Calu3 (cell line): ENCODE measurements around the gene FEV. TPM values are rescaled to one million over a fixed set of nuclear protein-coding genes. Genes with fewer than 3 reads are reported as not detected.

Source experiments
- BruUV-seq: library from RNA; stranded (reverse); fragments of 400-500 nt; replicated peaks from 2 replicates; lab custom pipeline; 2021; lab: Mats Ljungman, UMichigan
- CTCF ChIA-PET: fragments of 300-600 bp; sonication (Branson Sonifier 250); formaldehyde crosslinking; loops from one replicate; lab custom pipeline; 2022; ENCODE audit warnings: antibody characterized with exemption; lab: Charles Lee
- DNase-seq: peaks from one replicate; pipeline ENCODE4 v3.0.0; 2022
- H3K27ac Mint-ChIP-seq: one replicate; pipeline ENCODE4 v1.8.0; 2022; ENCODE audit warnings: mixed read lengths; ENCODE audit not compliant: unreplicated experiment
- H3K27me3 Mint-ChIP-seq: one replicate; pipeline ENCODE4 v1.8.0; 2022; ENCODE audit warnings: mixed read lengths; ENCODE audit not compliant: unreplicated experiment
- H3K36me3 Mint-ChIP-seq: one replicate; pipeline ENCODE4 v1.8.0; 2022; ENCODE audit warnings: mild to moderate bottlenecking, moderate library complexity, mixed read lengths; ENCODE audit not compliant: insufficient read depth, unreplicated experiment
- H3K4me1 Mint-ChIP-seq: one replicate; pipeline ENCODE4 v1.8.0; 2022; ENCODE audit warnings: mild to moderate bottlenecking, low read depth, mixed read lengths; ENCODE audit not compliant: unreplicated experiment
- H3K4me3 Mint-ChIP-seq: one replicate; pipeline ENCODE4 v1.8.0; 2022; ENCODE audit warnings: mild to moderate bottlenecking, low read depth, moderate library complexity, mixed read lengths; ENCODE audit not compliant: unreplicated experiment
- H3K9me3 Mint-ChIP-seq: one replicate; pipeline ENCODE4 v1.8.0; 2022; ENCODE audit warnings: low read depth, mixed read lengths; ENCODE audit not compliant: unreplicated experiment
- intact Hi-C: fragments of 100-400 bp; cut with micrococcal nuclease; formaldehyde crosslinking; loops from one replicate; pipeline ENCODE4 v1.10.0; 2022; ENCODE audit not compliant: unreplicated experiment
- total RNA-seq: library from RNA; stranded (reverse); gene quantifications from 2 replicates; pipeline ENCODE4 v1.2.3, GENCODE V29; 2022
- TF ChIP-seq, protein P1 (sequence below): fragments of 200-600 bp; IDR thresholded peaks from one replicate; pipeline ENCODE4 v1.8.0; 2022; ENCODE audit warnings: antibody characterized with exemption; ENCODE audit not compliant: unreplicated experiment

FEV gene
- total RNA-seq, 1 experiment from 2014 or later: not detected

DNA sequence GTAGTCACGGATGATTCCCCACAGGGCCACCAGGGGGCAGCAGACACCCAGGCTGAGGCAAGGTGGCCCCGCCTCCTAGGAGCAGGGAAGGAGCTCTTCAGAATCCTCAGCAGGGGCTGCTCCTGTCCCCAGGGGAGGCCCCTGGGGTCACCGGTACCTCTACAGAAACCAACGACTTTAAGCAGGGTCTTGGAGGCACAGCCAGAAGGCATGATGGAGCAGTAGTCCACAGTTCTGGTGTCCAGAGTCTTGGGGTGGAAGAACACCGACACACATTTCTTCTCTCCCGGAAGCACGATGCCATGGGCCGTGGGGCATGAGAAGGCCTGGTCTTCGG is 44.8 kb upstream of the FEV start:
- H3K27me3 Mint-ChIP-seq: no peaks in the 10 kb centered on the region
- CTCF ChIA-PET: interaction anchor here (0.6 to 3.2 kb wide), 23 partner anchors 8 to 153 kb away, joined by 3 to 71 read pairs (median 4); partner anchors contain the start of gene CFAP65
- no peak overlapping the region for H3K4me3 Mint-ChIP-seq
- H3K27ac Mint-ChIP-seq: no peak overlapping the region
- TF ChIP-seq, protein P1, sequence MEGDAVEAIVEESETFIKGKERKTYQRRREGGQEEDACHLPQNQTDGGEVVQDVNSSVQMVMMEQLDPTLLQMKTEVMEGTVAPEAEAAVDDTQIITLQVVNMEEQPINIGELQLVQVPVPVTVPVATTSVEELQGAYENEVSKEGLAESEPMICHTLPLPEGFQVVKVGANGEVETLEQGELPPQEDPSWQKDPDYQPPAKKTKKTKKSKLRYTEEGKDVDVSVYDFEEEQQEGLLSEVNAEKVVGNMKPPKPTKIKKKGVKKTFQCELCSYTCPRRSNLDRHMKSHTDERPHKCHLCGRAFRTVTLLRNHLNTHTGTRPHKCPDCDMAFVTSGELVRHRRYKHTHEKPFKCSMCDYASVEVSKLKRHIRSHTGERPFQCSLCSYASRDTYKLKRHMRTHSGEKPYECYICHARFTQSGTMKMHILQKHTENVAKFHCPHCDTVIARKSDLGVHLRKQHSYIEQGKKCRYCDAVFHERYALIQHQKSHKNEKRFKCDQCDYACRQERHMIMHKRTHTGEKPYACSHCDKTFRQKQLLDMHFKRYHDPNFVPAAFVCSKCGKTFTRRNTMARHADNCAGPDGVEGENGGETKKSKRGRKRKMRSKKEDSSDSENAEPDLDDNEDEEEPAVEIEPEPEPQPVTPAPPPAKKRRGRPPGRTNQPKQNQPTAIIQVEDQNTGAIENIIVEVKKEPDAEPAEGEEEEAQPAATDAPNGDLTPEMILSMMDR: peak; percentile 96
- DNase-seq: peak; percentile 92
- intact Hi-C loops: loop anchor here (1.0 kb wide), 3 partner anchors 29 to 126 kb away; no protein-coding TSS in a partner anchor
- no TSS peak for BruUV-seq
- no peaks in the 10 kb centered on the region for H3K4me1 Mint-ChIP-seq
- H3K36me3 Mint-ChIP-seq: no peaks in the 10 kb centered on the region
- H3K9me3 Mint-ChIP-seq: no peaks in the 10 kb centered on the region

DNA sequence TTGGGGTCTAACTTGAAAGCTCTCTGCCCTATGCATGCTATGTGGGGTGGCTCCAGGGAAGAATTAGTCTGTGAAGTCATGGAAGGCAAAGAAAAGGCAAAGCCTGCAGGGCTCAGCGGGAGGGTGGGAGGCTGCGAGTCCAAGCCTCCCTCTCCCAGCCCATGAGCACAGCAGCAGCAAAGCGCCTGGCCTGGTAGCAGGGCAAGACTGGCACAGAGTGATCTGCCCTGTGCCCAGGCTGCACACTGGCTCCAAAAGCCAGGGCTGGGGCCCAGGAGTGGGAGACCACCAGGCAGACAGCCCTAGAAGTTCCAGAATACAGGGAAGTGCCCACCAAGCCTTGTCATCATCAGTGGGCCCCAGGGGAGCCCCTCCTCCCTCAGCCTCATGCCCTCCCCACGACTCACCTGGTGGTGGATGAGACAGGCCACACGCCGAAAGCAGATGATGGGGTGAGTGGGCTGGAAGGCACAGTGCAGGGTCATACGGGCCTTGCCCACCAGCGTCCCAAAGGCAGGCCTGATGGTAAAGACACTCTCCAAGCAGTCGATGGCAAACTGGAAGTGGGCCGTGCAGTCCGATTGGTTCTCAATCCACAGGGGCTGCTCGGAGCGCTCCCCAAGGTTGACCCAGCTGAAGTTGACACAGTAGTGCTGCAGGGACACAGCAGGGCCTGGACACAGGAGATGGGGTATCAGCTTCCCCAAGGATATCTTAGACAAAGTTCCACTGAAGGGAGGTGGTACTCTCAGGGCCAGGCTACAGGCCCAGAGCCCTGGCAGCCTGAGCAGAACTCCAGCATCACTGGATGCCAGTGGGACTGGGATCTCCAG is 44.2 kb upstream of the FEV start:
- no peaks in the 10 kb centered on the region for H3K36me3 Mint-ChIP-seq
- CTCF ChIA-PET: interaction anchor here (0.6 to 3.2 kb wide), 21 partner anchors 9 to 153 kb away, joined by 3 to 71 read pairs (median 5); partner anchors contain the start of gene CFAP65
- H3K4me3 Mint-ChIP-seq: no peak overlapping the region
- H3K27ac Mint-ChIP-seq: no peak overlapping the region
- BruUV-seq: no TSS peak
- no peaks in the 10 kb centered on the region for H3K4me1 Mint-ChIP-seq
- TF ChIP-seq, protein P1: no peak
- no peaks in the 10 kb centered on the region for H3K27me3 Mint-ChIP-seq
- H3K9me3 Mint-ChIP-seq: no peaks in the 10 kb centered on the region
- no peak for DNase-seq
- intact Hi-C loops: loop anchor here (1.0 kb wide), 3 partner anchors 29 to 126 kb away; no protein-coding TSS in a partner anchor

DNA sequence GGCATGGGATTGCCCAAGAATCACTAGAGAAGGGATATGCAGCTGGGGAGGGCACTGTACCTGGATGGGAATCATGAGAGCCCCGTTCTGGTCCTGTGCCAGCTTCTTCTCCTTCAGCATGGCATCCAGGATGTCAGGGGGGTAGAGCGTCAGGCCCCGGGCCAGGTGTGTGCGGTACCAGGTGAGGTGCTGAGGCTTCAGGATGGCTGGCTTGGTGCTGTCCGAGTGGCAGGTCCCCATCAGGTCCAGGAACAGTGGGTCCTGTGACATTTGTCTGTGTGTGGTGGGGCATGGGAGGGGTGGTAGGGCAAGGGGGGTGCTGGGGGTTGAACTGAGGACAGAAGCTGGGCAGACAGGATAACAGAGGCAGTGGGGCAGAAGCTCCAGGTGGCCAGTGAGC is 43.2 kb upstream of the FEV start:
- no peak for DNase-seq
- Mint-ChIP-seq H3K27ac (no peak overlapping the region), H3K36me3 (no peaks in the 10 kb centered on the region), H3K4me1 (no peaks in the 10 kb centered on the region), H3K9me3 (no peaks in the 10 kb centered on the region), H3K4me3 (no peak overlapping the region), H3K27me3 (no peaks in the 10 kb centered on the region)
- intact Hi-C loops: no loop called here
- CTCF ChIA-PET: interaction anchor here (0.5 to 3.2 kb wide), 3 partner anchors 10 to 91 kb away, joined by 3 to 71 read pairs (median 19); no protein-coding TSS in a partner anchor
- TF ChIP-seq, protein P1: no peak
- BruUV-seq: no TSS peak

DNA sequence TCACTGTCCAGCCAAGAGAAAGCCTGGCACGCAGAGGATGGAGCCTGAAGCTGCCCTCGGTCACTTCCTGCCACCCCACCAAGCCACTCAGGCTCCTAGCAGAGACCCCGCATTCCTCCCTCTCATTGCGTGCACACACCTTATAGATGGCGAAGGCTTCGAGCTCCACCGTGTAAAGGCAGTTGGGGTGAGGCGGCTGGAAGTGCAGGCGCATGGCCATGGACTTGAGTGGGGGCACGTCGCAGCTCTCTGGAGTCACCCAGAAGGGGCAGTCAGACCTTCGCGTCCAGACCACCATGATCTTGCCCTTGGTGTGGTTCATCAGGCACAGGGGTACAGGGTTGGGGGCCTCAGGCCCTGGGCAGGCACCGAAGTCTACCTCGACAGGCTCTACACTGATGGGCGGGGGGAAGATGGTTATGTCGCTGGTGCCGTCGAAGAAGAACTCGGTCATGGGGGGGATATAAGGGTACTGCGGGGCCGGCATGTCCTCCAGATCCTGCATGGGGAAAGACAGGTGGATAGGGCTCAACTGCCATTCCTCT is 42.6 kb upstream of the FEV start:
- no peak overlapping the region for H3K27ac Mint-ChIP-seq
- DNase-seq: no peak
- no peak overlapping the region for H3K4me3 Mint-ChIP-seq
- TF ChIP-seq, protein P1: no peak
- CTCF ChIA-PET: interaction anchor here (0.5 to 3.2 kb wide), 3 partner anchors 32 to 92 kb away, joined by 3 to 71 read pairs (median 3); no protein-coding TSS in a partner anchor
- intact Hi-C loops: no loop called here
- no TSS peak for BruUV-seq
- no peaks in the 10 kb centered on the region for H3K27me3 Mint-ChIP-seq
- H3K9me3 Mint-ChIP-seq: no peaks in the 10 kb centered on the region
- no peaks in the 10 kb centered on the region for H3K4me1 Mint-ChIP-seq
- H3K36me3 Mint-ChIP-seq: no peaks in the 10 kb centered on the region
